CD4-positive, alpha-beta T cell treated with Interleukin-15 for 1 hour (primary cell): ENCODE data around the gene ZNF280D.

Experiments used
- DNase-seq: peaks from one replicate; pipeline ENCODE4 v3.0.0-alpha.2; 2020

Gene ZNF280D

GRCh38 chr15:56749982-56750381 lies 16.7 kb upstream of the ZNF280D start:
- DNase-seq: no peak

GRCh38 chr15:56744701-56745683 lies 11.7 kb upstream of the ZNF280D start:
- DNase-seq: no peak

- DNase-seq: no peak
These were observed 8.2 kb upstream of the ZNF280D start for GRCh38 chr15:56741541-56741940.

- no peak for DNase-seq
These were observed 6.8 kb upstream of the ZNF280D start for GRCh38 chr15:56739964-56740640.

GRCh38 chr15:56739474-56739873 lies 6.2 kb upstream of the ZNF280D start:
- DNase-seq: no peak

GRCh38 chr15:56737791-56738190 lies 4.5 kb upstream of the ZNF280D start:
- no peak for DNase-seq

- no peak for DNase-seq
These were observed 3.8 kb upstream of the ZNF280D start for GRCh38 chr15:56736881-56737707.

- DNase-seq: no peak
These were observed 3.0 kb upstream of the ZNF280D start for GRCh38 chr15:56736308-56736707.

GRCh38 chr15:56735589-56735988 lies 2.3 kb upstream of the ZNF280D start:
- no peak for DNase-seq

- no peak for DNase-seq
These were observed 815 bp upstream of the ZNF280D start for GRCh38 chr15:56734013-56734635.

GRCh38 chr15:56732886-56733135 lies 498 bp downstream of the ZNF280D start:
- DNase-seq: no peak

- DNase-seq: no peak
These were observed 999 bp downstream of the ZNF280D start for GRCh38 chr15:56732135-56732885.

GRCh38 chr15:56731548-56731947 lies 1.8 kb downstream of the ZNF280D start:
- no peak for DNase-seq

- DNase-seq: no peak
These were observed 3.7 kb downstream of the ZNF280D start for GRCh38 chr15:56729561-56729960.

- no peak for DNase-seq
These were observed 7.9 kb downstream of the ZNF280D start for GRCh38 chr15:56725386-56725785.

- no peak for DNase-seq
These were observed 9.1 kb downstream of the ZNF280D start for GRCh38 chr15:56724232-56724631.

GRCh38 chr15:56723787-56724186 lies 9.5 kb downstream of the ZNF280D start:
- DNase-seq: no peak

GRCh38 chr15:56719774-56720555 lies 13.3 kb downstream of the ZNF280D start:
- no peak for DNase-seq

GRCh38 chr15:56719021-56719612 lies 14.2 kb downstream of the ZNF280D start:
- no peak for DNase-seq

GRCh38 chr15:56718560-56718959 lies 14.7 kb downstream of the ZNF280D start:
- DNase-seq: no peak

- DNase-seq: no peak
These were observed 17.0 kb downstream of the ZNF280D start for GRCh38 chr15:56716334-56716733.
